Hepatocyte (in vitro differentiated cells): ENCODE results near the gene PNKP.
"Not testable (repeated sequence)": the region's sequence is repeated elsewhere in the genome, so short reads cannot be mapped to it uniquely, and the experiment has no call there.

Source experiments
- EZH2 ChIP-seq: fragments of 200-600 bp; sonication (generic); IDR thresholded peaks from 2 replicates; pipeline ENCODE4 v1.6.1; 2016; ENCODE audit warnings: antibody characterized with exemption, mild to moderate bottlenecking, borderline replicate concordance
- EZH2phosphoT487 ChIP-seq: fragments of 200-600 bp; sonication (generic); IDR thresholded peaks from one replicate; pipeline ENCODE4 v1.6.1; 2018; ENCODE audit warnings: antibody characterized with exemption, mild to moderate bottlenecking, low read depth, moderate library complexity; ENCODE audit not compliant: unreplicated experiment, severe bottlenecking

DNA sequence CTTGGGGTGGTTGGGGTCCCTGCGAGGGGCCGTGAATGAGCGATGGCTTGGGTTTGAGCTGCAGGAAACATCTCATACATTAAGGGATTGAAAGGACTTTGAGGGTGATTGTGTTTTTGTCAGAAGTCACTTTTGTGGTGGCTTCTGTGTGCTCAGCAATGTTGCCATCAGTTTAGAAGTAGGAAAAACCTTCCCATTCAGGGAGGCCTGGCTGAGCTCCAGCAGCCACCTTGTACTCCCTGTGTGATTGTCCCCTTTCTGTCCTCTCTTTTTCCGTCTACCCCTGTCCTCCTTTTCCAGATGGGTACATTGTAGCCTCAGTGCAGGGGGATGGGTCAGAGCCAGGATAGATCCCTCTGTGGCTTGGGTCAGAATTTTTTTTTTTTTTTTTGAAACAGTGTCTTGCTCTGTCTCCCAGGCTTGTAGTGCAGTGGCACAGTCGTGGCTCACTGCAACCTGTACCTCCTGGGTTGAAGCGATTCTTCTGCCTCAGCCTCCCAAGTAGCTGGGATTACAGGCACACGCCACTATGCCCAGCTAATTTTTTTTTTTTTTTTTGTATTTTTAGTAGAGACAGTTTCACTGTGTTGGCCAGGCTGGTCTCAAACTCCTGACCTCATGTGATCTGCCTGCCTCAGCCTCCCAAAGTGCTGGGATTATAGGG, 47.8 kb downstream of the PNKP start:
- not testable (repeated sequence) for TF ChIP-seq EZH2, EZH2phosphoT487
